ENCODE measurements around the gene FGD4. TPM values are rescaled to one million over a fixed set of nuclear protein-coding genes. Genes with fewer than 3 reads are reported as not detected.

FGD4 gene
- total and polyA plus RNA-seq, 2 donors from 2014 or later: 4.9 to 55.5 TPM

DNA sequence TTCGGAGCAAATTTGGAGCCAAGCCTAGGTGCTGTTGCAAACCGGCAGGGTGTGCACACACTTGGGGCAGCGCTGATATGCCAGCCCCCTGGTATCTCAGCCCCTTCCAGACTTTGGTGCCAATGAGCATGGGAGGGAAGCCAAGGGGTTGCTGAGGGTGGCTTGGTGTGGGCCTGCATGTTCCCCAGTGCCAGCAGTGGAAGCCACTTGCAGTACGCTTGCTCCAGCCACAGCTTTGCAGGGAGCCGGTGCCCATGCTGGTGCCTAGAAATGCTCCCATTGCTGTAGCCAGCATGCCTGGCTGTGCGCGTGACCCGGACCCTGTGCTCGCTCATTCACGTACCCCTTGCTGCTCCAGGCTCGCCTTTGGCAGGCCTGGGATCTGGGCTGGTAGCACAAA, 212.6 kb downstream of the FGD4 start:
- intact Hi-C loops (cut with DNase I): no loop called here
- TF ChIP-seq, protein P1, sequence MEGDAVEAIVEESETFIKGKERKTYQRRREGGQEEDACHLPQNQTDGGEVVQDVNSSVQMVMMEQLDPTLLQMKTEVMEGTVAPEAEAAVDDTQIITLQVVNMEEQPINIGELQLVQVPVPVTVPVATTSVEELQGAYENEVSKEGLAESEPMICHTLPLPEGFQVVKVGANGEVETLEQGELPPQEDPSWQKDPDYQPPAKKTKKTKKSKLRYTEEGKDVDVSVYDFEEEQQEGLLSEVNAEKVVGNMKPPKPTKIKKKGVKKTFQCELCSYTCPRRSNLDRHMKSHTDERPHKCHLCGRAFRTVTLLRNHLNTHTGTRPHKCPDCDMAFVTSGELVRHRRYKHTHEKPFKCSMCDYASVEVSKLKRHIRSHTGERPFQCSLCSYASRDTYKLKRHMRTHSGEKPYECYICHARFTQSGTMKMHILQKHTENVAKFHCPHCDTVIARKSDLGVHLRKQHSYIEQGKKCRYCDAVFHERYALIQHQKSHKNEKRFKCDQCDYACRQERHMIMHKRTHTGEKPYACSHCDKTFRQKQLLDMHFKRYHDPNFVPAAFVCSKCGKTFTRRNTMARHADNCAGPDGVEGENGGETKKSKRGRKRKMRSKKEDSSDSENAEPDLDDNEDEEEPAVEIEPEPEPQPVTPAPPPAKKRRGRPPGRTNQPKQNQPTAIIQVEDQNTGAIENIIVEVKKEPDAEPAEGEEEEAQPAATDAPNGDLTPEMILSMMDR (IDR thresholded peaks at IDR 0.05; ENCODE audit: borderline replicate concordance, extremely low read depth, insufficient read depth): no peak
- no peaks in the 10 kb centered on the region for H3K9me3 ChIP-seq (ENCODE audit: control insufficient read depth in 2 of 3, insufficient read depth in 1 of 3, low read length in 3 of 3)
- no peak overlapping the region for H3K4me3 ChIP-seq (ENCODE audit: low read length in 3 of 3)
- H3K36me3 ChIP-seq (ENCODE audit: control insufficient read depth in 2 of 3, insufficient read depth in 3 of 3, low read length in 3 of 3): peaks cover 0 to 29% (median 17%) of the 10 kb centered on the region in 3 donors
- no peaks in the 10 kb centered on the region for H3K27me3 ChIP-seq (ENCODE audit: control insufficient read depth, insufficient read depth, low read length)
- no peak overlapping the region for H3K9ac ChIP-seq (ENCODE audit: low read length in 3 of 3)
- DNase-seq: no peak
- no peaks in the 10 kb centered on the region for H3K4me1 ChIP-seq (ENCODE audit: control insufficient read depth in 2 of 3, insufficient read depth in 2 of 3, low read depth in 1 of 3, low read length in 3 of 3)
- no peak for FAIRE-seq
- H3K27ac ChIP-seq (ENCODE audit: low read depth in 2 of 2, low read length in 2 of 2): no peak overlapping the region

DNA sequence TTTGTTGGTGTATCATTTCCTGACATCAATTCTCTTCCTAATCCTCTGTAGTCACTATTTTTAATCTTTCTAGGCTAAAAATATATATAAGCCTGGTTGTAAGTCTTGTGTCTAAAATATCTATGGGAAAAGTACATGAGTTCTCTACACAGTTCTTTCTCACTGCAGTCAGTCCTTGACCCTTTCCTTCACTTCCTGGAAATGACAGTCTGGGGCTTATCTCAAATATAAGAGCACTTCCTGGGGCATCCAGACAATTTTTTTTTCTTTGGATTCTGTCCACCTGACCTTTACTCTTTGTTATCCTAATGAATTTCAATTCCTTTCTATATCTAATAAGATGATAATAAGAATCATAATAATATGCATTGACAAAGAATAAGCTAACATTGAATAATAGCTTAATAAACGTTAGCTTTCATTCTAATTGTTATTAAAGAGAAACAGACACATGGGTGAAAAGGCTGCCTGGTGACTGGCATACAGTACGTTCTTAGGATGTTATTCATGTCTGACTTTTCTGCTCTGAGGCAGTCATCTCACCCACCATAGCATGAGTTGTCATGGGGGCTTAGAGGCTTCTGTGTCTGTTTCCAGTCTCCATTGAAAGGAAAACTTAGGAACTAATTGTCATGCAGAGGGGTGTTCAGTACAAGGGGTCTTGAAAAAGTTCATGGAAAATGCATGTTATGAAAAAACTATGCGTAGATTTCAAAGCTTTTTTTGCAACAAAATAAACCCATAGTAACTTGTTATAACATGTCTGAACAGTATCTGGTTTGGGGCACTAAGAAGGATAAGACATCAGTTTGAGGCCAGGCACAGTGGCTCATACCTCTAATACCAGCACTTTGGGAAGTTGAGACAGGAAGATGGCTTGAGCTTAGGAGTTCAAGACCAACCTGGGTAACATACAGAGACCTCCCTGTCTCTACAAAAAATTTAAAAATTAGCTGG, 213.6 kb downstream of the FGD4 start:
- no peak for DNase-seq
- H3K36me3 ChIP-seq (ENCODE audit: control insufficient read depth in 2 of 3, insufficient read depth in 3 of 3, low read length in 3 of 3): peaks cover 0 to 27% (median 16%) of the 10 kb centered on the region in 3 donors
- no peak for FAIRE-seq
- no peak overlapping the region for H3K27ac ChIP-seq (ENCODE audit: low read depth in 2 of 2, low read length in 2 of 2)
- intact Hi-C loops (cut with DNase I): no loop called here
- H3K9me3 ChIP-seq (ENCODE audit: control insufficient read depth in 2 of 3, insufficient read depth in 1 of 3, low read length in 3 of 3): no peaks in the 10 kb centered on the region
- no peak overlapping the region for H3K9ac ChIP-seq (ENCODE audit: low read length in 3 of 3)
- TF ChIP-seq, protein P1 (IDR thresholded peaks at IDR 0.05; ENCODE audit: borderline replicate concordance, extremely low read depth, insufficient read depth): no peak
- H3K27me3 ChIP-seq (ENCODE audit: control insufficient read depth, insufficient read depth, low read length): no peaks in the 10 kb centered on the region
- H3K4me3 ChIP-seq (ENCODE audit: low read length in 3 of 3): no peak overlapping the region
- no peaks in the 10 kb centered on the region for H3K4me1 ChIP-seq (ENCODE audit: control insufficient read depth in 2 of 3, insufficient read depth in 2 of 3, low read depth in 1 of 3, low read length in 3 of 3)

DNA sequence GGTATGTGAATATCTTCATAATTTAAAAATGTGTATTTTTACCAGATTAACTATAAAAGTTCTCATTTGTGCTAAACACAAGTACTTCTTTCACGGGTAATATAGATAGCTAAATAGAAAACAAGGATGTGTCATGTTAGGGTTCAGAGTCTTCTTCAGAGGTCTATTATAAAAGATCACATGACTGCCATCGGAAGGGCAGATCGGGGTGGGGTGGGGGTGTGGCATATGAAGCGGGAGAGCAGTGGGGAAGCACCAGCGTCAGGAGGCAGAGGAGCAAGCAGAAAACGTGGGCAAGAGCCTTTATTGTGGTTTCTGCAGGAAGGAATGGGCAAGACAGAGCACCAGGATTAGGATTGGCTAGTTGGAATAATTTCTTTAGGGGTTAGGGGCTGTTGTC, 216.1 kb downstream of the FGD4 start:
- Histone ChIP-seq H3K36me3 (ENCODE audit: control insufficient read depth in 2 of 3, insufficient read depth in 3 of 3, low read length in 3 of 3) (peaks cover 0 to 29% (median 9%) of the 10 kb centered on the region in 3 donors), H3K4me1 (ENCODE audit: control insufficient read depth in 2 of 3, insufficient read depth in 2 of 3, low read depth in 1 of 3, low read length in 3 of 3) (no peaks in the 10 kb centered on the region), H3K27me3 (ENCODE audit: control insufficient read depth, insufficient read depth, low read length) (no peaks in the 10 kb centered on the region), H3K9ac (ENCODE audit: low read length in 3 of 3) (no peak overlapping the region), H3K9me3 (ENCODE audit: control insufficient read depth in 2 of 3, insufficient read depth in 1 of 3, low read length in 3 of 3) (no peaks in the 10 kb centered on the region), H3K27ac (ENCODE audit: low read depth in 2 of 2, low read length in 2 of 2) (no peak overlapping the region), H3K4me3 (ENCODE audit: low read length in 3 of 3) (no peak overlapping the region)
- intact Hi-C loops (cut with DNase I): no loop called here
- FAIRE-seq: no peak
- TF ChIP-seq, protein P1 (IDR thresholded peaks at IDR 0.05; ENCODE audit: borderline replicate concordance, extremely low read depth, insufficient read depth): no peak
- DNase-seq: no peak

All from kidney (tissue), 14 donors.